ENCODE measurements around the gene TMA7. TPM values are rescaled to one million over a fixed set of nuclear protein-coding genes. Genes with fewer than 3 reads are reported as not detected.

The TMA7 gene
- total and polyA plus RNA-seq, 12 donors: 140 to 1,063 (median 196) TPM

GRCh38 chr3:48417529-48418108, 22.4 kb upstream of the TMA7 start:
- DNase-seq (no peak), ATAC-seq (no peak)
- WGBS, 2 donors: 95% methylated on average over 14 of the region's 14 CpGs
- H3K27ac ChIP-seq: no peak overlapping the region
- no peak for TF ChIP-seq CTCF (IDR thresholded peaks at IDR 0.05)
- no peaks in the 10 kb centered on the region for H3K9me3 ChIP-seq
- H3K36me3 ChIP-seq: peaks cover 0 to 65% (median 22%) of the 10 kb centered on the region in 9 donors
- intact Hi-C loops (cut with DNase I): no loop called here
- no peak overlapping the region for H3K4me3 ChIP-seq
- no peaks in the 10 kb centered on the region for H3K27me3 ChIP-seq
- H3K4me1 ChIP-seq: peaks cover 0 to 7% (median 0%) of the 10 kb centered on the region in 9 donors

DNA sequence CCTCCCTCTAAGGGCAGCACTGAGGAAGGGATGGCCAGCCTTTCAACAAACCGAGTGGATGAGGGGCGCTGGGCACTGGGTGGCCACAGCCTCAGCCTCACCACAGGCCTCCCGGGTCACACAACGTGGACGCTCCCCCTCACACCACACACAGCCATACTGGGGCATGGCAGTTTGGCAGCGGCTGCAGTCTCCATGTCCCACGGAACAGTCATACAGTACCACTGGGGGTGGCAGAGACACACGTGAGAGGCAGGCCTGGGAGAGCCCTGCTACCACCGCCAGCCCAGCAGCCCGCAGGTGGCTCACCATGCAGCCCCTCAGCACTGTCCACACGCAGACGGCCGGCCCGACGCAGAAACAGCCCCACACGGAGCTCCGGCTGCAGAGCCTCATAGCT, 21.9 kb upstream of the TMA7 start:
- Histone ChIP-seq H3K36me3 (peaks cover 0 to 59% (median 21%) of the 10 kb centered on the region in 9 donors), H3K27me3 (no peaks in the 10 kb centered on the region), H3K9me3 (no peaks in the 10 kb centered on the region), H3K4me3 (no peak overlapping the region), H3K27ac (no peak overlapping the region), H3K4me1 (peaks cover 0 to 7% (median 0%) of the 10 kb centered on the region in 9 donors)
- intact Hi-C loops (cut with DNase I): no loop called here
- no peak for TF ChIP-seq CTCF (IDR thresholded peaks at IDR 0.05)
- WGBS, 2 donors: 92 to 95% methylated on average over 17 of the region's 17 CpGs
- DNase-seq (no peak), ATAC-seq (no peak)

- Histone ChIP-seq H3K36me3 (peaks cover 0 to 54% (median 21%) of the 10 kb centered on the region in 9 donors), H3K27me3 (no peaks in the 10 kb centered on the region), H3K4me3 (no peak overlapping the region), H3K9me3 (no peaks in the 10 kb centered on the region), H3K27ac (no peak overlapping the region), H3K4me1 (peaks cover 0 to 7% (median 0%) of the 10 kb centered on the region in 9 donors)
- no peak for ATAC-seq
- 88 to 90% methylated on average over 9 of the region's 9 CpGs for WGBS, 2 donors
- DNase-seq: no peak
- intact Hi-C loops (cut with DNase I): no loop called here
- TF ChIP-seq CTCF (IDR thresholded peaks at IDR 0.05): no peak
Measured at GRCh38 chr3:48418651-48419050, 21.4 kb upstream of the TMA7 start.

GRCh38 chr3:48419149-48419548, 20.9 kb upstream of the TMA7 start:
- no peak for TF ChIP-seq CTCF (IDR thresholded peaks at IDR 0.05)
- WGBS, 2 donors: 95% methylated on average over 9 of the region's 9 CpGs
- intact Hi-C loops (cut with DNase I): no loop called here
- peaks cover 0 to 49% (median 21%) of the 10 kb centered on the region in 9 donors for H3K36me3 ChIP-seq
- H3K27ac ChIP-seq: no peak overlapping the region
- no peaks in the 10 kb centered on the region for H3K27me3 ChIP-seq
- H3K9me3 ChIP-seq: no peaks in the 10 kb centered on the region
- ATAC-seq: no peak
- DNase-seq: no peak
- H3K4me1 ChIP-seq: peaks cover 0 to 11% (median 3%) of the 10 kb centered on the region in 9 donors
- no peak overlapping the region for H3K4me3 ChIP-seq

Data from heart right ventricle (tissue), 16 donors.